GM12891 (cell line): ENCODE data around the gene PSMD6.

ENCODE experiments used
- POLR2A ChIP-seq: IDR thresholded peaks from 2 replicates; pipeline ENCODE4 v1.6.1; 2011; ENCODE audit warnings: low read depth, low read length, control low read depth
- POLR2AphosphoS5 ChIP-seq: IDR thresholded peaks from 2 replicates; pipeline ENCODE4 v1.6.1; 2011; ENCODE audit warnings: low read depth, low read length, control low read depth
- TAF1 ChIP-seq: IDR thresholded peaks from 2 replicates; pipeline ENCODE4 v1.6.1; 2011; ENCODE audit warnings: low read depth, low read length, control low read depth

DNA sequence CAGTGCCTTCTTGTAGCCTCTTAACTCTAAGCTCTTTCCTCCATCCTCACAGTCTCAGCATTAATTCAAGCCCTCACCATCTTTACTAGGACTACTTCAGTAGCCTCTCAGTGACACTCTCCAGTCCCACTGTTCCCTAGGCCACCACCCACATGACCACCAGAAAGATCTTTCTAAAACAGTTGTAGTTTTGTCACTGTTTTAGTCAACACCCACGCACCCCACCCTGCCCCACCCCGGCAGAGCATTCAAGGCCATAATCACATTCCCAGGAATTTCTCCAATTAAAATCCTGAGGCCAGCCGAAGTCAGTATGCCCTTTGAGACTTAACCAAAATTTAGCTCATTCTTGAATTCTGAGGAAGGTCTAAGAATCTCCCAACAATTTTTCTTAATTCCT is 31.2 kb upstream of the PSMD6 start:
- TF ChIP-seq POLR2A (no peak), TAF1 (no peak), POLR2AphosphoS5 (no peak)
